Tibial nerve (tissue), 4 donors: ENCODE data around the gene SCAF4. TPM values are rescaled to one million over a fixed set of nuclear protein-coding genes. Genes with fewer than 3 reads are reported as not detected.

Source experiments
- DNase-seq, 2 donors: peaks; one replicate each; pipeline ENCODE4 v3.0.0-alpha.2; 2019; ENCODE audit warnings: low spot score in 2 of 2
- H3K27ac ChIP-seq, 4 donors: fragments of 200-600 bp; sonication (generic) in 3 of 4; one replicate each; pipeline ENCODE4 v1.5.1; 2017 to 2019; ENCODE audit warnings: mild to moderate bottlenecking in 1 of 4
- H3K27me3 ChIP-seq, 2 donors: fragments of 200-600 bp; sonication (generic) in 1 of 2; one replicate each; pipeline versions ENCODE4 v1.5.1 to v1.6.0; 2017 to 2019
- H3K36me3 ChIP-seq, 3 donors: fragments of 200-600 bp; sonication (generic); one replicate each; pipeline ENCODE4 v1.5.1; 2018 to 2019
- H3K4me1 ChIP-seq, 4 donors: fragments of 200-600 bp; sonication (generic) in 3 of 4; one replicate each; pipeline ENCODE4 v1.5.1; 2017 to 2019
- H3K4me3 ChIP-seq, 4 donors: fragments of 200-600 bp; sonication (generic) in 3 of 4; one replicate each; pipeline ENCODE4 v1.5.1; 2017 to 2019; ENCODE audit warnings: mild to moderate bottlenecking in 1 of 4, moderate library complexity in 1 of 4
- H3K9me3 ChIP-seq, 4 donors: fragments of 200-600 bp; sonication (generic) in 3 of 4; one replicate each; pipeline ENCODE4 v1.5.1; 2017 to 2019
- CTCF ChIP-seq, 5 experiments: fragments of 200-600 bp in 3 of 5; fragments of 450-650 bp in 2 of 5; sonication (generic) in 3 of 5; IDR thresholded peaks; one replicate each; pipeline ENCODE4 v1.5.1; 2016 to 2019; ENCODE audit warnings: antibody characterized with exemption in 5 of 5, mild to moderate bottlenecking in 3 of 5, moderate library complexity in 2 of 5
- EP300 ChIP-seq, 2 donors: sonication (generic); formaldehyde crosslinking; IDR thresholded peaks; one replicate each; pipeline ENCODE4 v1.6.1; 2017; ENCODE audit warnings: antibody characterized with exemption in 2 of 2, mild to moderate bottlenecking in 1 of 2
- POLR2A ChIP-seq, 2 donors: fragments of 450-650 bp; IDR thresholded peaks; one replicate each; pipeline ENCODE4 v1.6.1; 2017; ENCODE audit warnings: antibody characterized with exemption in 2 of 2, mild to moderate bottlenecking in 2 of 2, moderate library complexity in 2 of 2
- whole genome bisulfite sequencing, 2 donors: methylation state at CpG; one replicate each; pipeline ENCODE4 v1.1.5; 2018; 5-methylcytosine and 5-hydroxymethylcytosine counted together
- total RNA-seq, 4 donors: library from RNA; depleted of rRNA; stranded (reverse); fragments of >200 nt; gene quantifications; one replicate each; pipeline ENCODE4 v1.1.0, GENCODE V29; 2016

The SCAF4 gene
- total RNA-seq, 4 donors from 2014 or later: 13.2 to 23.2 (median 17.6) TPM

GRCh38 chr21:31629972-31630711 is 101.8 kb downstream of the SCAF4 start:
- TF ChIP-seq CTCF (IDR thresholded peaks at IDR 0.05): no peak
- TF ChIP-seq EP300 (IDR thresholded peaks at IDR 0.05): no peak
- no peak for TF ChIP-seq POLR2A (IDR thresholded peaks at IDR 0.05)
- Histone ChIP-seq H3K36me3 (no peaks in the 10 kb centered on the region), H3K9me3 (peaks cover 0 to 5% (median 0%) of the 10 kb centered on the region in 4 donors), H3K27ac (no peak overlapping the region), H3K27me3 (no peaks in the 10 kb centered on the region), H3K4me3 (no peak overlapping the region), H3K4me1 (no peaks in the 10 kb centered on the region)
- WGBS, 2 donors: 62 to 69% methylated on average over 8 of the region's 8 CpGs
- peak in 1 of 2 donors; percentile 16 for DNase-seq

DNA sequence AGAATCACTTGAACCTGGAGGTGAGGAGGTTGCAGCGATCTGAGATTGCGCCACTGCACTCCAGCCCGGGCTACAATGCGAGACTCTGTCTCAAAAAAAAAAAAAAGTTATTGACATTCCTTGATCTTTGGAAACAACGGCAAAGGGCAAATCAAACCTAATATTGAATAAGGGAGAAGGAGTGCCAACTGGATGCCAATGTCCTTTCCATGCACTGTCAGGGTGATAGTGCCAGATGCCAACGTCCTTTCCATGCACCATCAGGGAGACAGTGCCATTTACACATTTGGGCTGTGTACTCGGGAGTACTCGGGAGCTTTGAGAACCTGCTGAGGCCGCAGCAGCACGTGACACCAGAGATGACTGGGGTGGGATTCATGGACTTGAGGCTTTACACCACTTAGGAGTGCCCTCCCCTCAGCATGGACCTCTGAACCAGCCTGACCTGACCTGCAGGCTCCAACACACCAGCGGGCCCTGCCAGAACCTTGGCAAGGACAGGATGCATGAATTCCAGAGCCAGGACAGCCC is 106.9 kb downstream of the SCAF4 start:
- Histone ChIP-seq H3K4me3 (no peak overlapping the region), H3K4me1 (no peaks in the 10 kb centered on the region), H3K36me3 (no peaks in the 10 kb centered on the region), H3K27ac (no peak overlapping the region), H3K9me3 (no peaks in the 10 kb centered on the region), H3K27me3 (no peaks in the 10 kb centered on the region)
- DNase-seq: no peak
- 78 to 79% methylated on average over 10 to 11 of the region's 11 CpGs for WGBS, 2 donors
- TF ChIP-seq CTCF (IDR thresholded peaks at IDR 0.05): no peak
- no peak for TF ChIP-seq POLR2A (IDR thresholded peaks at IDR 0.05)
- TF ChIP-seq EP300 (IDR thresholded peaks at IDR 0.05): no peak

DNA sequence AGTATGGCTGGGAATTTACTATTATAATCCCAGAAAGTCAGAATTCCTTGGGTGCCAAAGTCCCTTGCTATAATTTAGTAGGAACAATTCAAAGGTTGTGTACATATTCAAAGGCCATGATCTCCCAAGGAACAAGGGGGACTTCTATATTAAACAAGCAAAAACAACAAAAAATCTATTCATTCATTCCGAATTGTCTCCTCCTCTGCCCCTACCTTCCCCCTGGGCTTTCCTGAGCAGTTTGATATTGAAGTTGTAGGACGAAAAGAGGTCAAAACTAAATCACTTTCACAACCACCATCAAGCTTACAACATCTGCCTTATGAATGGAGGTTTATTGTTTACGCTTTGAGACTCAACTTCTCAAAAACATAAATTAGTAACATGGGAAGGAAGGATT is 107.7 kb downstream of the SCAF4 start:
- no peaks in the 10 kb centered on the region for H3K27me3 ChIP-seq
- no peak overlapping the region for H3K27ac ChIP-seq
- DNase-seq: no peak
- H3K9me3 ChIP-seq: peaks cover 0 to under 1% (median 0%) of the 10 kb centered on the region in 4 donors
- H3K4me3 ChIP-seq: no peak overlapping the region
- TF ChIP-seq CTCF (IDR thresholded peaks at IDR 0.05) (no peak), EP300 (IDR thresholded peaks at IDR 0.05) (no peak), POLR2A (IDR thresholded peaks at IDR 0.05) (no peak)
- 34 to 47% methylated on average over 3 of the region's 3 CpGs for WGBS, 2 donors
- H3K36me3 ChIP-seq: no peaks in the 10 kb centered on the region
- no peaks in the 10 kb centered on the region for H3K4me1 ChIP-seq

- 79 to 85% methylated on average over 6 of the region's 6 CpGs for WGBS, 2 donors
- TF ChIP-seq CTCF (IDR thresholded peaks at IDR 0.05) (no peak), POLR2A (IDR thresholded peaks at IDR 0.05) (no peak), EP300 (IDR thresholded peaks at IDR 0.05) (no peak)
These were observed 108.3 kb downstream of the SCAF4 start for GRCh38 chr21:31623664-31624063.

DNA sequence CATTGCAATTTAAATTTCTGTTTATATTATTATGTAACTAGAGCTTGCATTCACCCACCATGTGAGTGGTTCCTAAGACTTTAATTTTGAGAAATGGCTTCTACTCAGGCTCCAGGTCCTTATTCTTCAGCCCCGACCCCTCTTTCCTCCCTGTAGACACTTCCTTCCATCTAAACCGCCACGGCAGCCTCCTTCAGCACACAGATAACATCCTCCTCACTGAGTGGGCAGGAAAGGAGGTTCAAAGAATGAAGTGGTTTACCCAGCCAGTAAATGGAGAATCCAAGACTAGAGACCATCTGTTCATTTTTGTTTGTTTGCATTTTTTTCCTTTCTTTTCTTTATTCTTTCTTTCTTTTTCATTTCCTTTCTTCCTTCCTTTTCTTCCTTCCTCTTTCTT is 109.5 kb downstream of the SCAF4 start:
- 69 to 79% methylated on average over 3 of the region's 3 CpGs for WGBS, 2 donors
- no peak overlapping the region for H3K27ac ChIP-seq

More at GRCh38 chr21:31623664-31624063, 108.3 kb downstream of the SCAF4 start:
- Histone ChIP-seq H3K4me3 (no peak overlapping the region), H3K27me3 (no peaks in the 10 kb centered on the region), H3K36me3 (no peaks in the 10 kb centered on the region), H3K4me1 (no peaks in the 10 kb centered on the region), H3K9me3 (peaks cover 0 to 6% (median 0%) of the 10 kb centered on the region in 4 donors), H3K27ac (no peak overlapping the region)
- DNase-seq: no peak

More for the DNA sequence above, 109.5 kb downstream of the SCAF4 start:
- H3K9me3 ChIP-seq: peaks cover 0 to 6% (median 0%) of the 10 kb centered on the region in 4 donors
- TF ChIP-seq POLR2A (IDR thresholded peaks at IDR 0.05) (no peak), CTCF (IDR thresholded peaks at IDR 0.05) (no peak), EP300 (IDR thresholded peaks at IDR 0.05) (no peak)
- no peaks in the 10 kb centered on the region for H3K4me1 ChIP-seq
- H3K4me3 ChIP-seq: no peak overlapping the region
- no peak for DNase-seq
- no peaks in the 10 kb centered on the region for H3K36me3 ChIP-seq
- no peaks in the 10 kb centered on the region for H3K27me3 ChIP-seq
